HuH-7.5 (cell line): ENCODE measurements around the gene SIAH1.
"Not testable (repeated sequence)": the region's sequence is repeated elsewhere in the genome, so short reads cannot be mapped to it uniquely, and the experiment has no call there.

Source experiments
- DNase-seq: peaks from one replicate; pipeline ENCODE4 v3.0.0; 2011; ENCODE audit warnings: low spot score

The SIAH1 gene, protein sequence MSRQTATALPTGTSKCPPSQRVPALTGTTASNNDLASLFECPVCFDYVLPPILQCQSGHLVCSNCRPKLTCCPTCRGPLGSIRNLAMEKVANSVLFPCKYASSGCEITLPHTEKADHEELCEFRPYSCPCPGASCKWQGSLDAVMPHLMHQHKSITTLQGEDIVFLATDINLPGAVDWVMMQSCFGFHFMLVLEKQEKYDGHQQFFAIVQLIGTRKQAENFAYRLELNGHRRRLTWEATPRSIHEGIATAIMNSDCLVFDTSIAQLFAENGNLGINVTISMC

DNA sequence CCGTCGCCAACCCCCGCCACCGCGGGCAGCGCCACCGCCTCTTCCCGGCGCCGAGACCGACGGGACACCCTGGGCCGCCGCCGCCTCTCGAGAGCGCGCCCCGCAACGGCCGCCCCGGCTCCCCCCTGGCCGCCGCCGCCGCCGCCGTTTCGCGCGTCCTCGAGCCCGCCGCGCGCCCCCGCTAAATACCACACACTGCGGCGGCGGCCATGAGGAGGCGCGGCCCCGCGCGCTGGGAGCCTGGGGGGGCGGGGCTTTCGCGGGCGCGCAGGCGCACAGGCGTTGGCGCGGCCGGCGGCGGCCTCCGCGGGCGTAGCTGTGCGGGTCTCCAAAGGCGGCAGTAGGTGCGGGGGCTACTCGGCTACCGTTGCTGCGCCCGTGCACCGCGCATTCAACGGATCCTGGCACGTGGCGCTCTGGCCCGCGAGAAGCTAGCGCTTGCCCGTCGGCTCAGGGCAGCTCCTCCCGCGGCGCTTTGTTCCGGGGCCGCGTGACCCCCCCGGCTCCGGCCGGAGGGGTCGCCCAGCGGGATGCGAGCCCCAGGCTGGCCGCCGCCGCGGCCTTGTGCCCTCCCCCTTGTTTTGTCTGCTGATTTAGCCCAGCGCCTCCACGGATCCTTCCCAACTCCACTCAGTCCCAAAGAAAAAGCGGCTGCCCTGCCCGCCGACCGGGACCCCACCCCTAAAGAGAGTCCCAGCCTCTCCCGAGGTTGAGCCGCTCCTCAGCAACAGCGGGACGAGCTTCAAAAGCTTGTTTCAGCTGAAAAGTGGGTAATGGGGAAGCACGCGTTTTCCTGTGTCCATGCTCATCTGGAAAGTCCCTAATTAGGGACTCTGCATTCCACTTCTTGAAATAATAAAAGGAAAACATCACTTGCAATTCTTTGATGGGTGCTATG lies at the start of gene SIAH1:
TSS of gene SIAH1 (minus strand) at position 161 of the 898 bp plus-strand sequence. CDS start 22,985 bp downstream, outside the sequence.
- peak; percentile 85 for DNase-seq

DNA sequence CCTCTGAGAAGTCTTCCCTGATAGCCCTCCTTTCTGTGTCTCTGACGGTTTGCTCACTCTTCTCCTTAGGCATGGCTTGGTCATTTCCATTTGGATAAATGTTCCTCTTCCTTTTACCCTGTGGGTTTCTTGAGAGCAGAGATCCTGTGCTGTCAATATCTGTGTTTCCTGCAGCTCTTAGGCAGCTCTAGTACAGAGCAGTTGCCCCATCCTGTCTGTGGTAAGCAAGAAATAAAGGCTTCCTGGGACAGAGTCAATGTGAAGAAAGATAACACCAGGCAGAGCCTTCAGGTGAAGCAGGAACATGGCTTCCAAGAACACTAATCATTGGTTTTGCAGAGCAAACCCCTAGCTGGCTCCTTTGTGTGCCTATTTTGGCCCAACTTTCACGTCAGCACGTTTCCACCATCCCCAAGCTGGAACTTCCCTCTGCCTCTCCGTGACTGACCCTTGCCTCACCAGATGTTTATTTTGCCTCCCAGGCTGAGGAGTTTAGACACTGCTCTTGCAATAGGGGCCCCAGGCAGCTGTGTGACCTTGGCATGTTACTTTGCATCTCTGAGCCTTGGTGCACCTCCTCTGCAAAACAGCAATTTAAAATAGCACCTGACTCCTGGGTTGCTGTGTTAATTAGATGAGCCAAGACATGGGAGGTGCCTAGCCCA lies 49.6 kb upstream of the SIAH1 start:
- DNase-seq, result no peak

DNA sequence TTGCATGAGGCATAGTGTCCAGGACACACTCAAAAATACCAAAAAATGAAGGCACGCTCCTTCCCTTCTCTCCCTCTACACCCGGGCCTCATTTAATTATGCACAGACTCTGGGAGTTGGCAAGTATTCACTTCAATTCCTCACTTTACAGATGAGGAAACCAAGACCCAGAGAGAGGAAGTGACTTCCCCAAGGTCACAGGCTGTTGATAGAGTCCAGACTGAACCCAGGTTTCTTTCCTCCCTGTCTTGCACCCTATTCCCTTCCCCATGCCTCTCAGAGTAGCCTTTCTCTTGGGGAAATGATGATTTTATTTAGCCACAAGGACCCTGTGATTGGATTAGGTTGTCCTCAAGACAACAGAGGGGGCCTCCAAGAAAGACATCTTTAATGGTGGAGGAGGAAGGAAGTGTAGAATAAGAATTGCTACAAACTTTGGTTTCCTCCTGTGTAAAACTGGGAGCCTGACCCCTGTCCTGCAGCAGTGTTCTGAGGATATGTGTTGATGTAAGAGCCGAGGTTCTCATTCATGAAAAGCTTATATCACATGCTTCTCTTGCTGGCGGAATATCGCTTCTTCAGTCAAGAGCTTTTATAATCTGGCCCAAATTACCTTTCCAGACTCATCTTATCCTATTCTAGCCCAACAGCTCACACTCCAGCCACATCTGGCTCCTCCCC lies 48.8 kb upstream of the SIAH1 start:
- no peak for DNase-seq

DNA sequence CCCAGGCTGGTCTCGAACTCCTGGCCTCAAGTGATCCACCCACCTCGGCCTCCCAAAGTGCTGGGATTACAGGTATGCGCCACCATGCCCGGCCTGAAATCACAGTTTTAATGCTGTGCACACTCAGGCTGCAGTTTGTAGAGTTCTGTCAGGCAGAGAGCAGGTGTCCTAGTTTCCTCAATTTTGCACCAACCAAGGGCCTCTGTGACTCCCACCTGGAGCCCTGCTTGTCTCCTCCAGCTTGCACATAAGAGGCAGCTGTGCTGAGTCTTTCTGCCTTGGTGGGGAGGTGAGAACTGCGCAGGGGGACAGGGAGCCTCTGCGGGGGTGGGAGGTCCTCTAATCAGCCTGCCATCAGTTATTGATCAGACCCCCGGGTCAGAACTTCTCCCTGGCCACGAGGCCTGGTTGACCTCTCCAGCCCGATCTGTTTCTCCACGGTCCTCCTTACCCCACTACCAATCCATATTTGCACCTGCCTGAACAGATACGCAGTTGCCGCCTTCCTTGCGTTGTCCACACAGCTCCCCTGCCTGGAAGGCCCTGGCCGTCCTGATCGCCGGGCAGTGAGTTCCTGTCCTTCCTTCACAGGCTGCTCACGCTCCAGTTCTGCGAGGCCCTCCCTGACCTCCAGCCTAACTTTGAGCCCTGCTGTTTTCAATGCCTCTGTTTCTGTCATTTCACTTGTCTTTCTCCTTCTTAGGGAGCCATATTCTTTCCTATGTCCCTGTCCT lies 48.1 kb upstream of the SIAH1 start:
- DNase-seq, result no peak

DNA sequence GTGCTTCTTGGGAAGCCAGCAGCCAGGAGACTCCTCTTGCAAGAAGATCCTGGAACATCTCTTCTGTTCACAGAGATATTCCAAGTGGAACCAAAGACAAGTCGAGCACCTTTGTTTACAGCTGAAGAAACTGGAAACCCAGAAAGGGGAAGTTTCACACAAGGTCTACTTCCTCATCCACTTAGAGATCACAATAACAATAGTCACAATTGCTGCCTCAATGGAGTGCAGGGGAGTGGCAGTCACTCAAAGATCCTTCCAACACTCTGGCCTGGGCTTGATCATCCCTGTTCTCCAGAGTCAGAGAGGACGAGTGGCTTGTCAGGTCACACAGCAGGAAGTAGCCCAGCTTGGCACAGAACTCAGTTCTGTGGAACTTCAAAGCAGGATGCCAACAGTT lies 46.9 kb upstream of the SIAH1 start:
- no peak for DNase-seq

DNA sequence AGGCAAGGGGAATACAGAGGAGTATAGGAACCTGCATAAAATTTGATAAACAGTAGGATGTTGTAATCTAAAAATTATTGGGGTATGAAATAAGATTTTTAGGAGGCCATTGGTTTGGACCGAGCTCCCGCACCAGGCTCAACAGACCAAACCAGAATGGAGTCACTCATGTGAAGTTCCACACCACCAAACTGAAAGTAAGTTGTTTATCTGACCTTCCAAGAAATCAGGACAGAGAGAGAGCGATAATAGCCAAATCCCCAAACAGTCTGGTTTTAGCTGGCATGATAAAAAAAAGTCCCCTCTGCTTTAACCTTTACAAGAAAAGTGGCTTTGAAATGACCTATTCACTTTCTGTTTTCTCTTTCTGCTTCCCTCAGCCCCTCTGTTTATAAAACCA lies 45.7 kb upstream of the SIAH1 start:
- DNase-seq, result no peak

DNA sequence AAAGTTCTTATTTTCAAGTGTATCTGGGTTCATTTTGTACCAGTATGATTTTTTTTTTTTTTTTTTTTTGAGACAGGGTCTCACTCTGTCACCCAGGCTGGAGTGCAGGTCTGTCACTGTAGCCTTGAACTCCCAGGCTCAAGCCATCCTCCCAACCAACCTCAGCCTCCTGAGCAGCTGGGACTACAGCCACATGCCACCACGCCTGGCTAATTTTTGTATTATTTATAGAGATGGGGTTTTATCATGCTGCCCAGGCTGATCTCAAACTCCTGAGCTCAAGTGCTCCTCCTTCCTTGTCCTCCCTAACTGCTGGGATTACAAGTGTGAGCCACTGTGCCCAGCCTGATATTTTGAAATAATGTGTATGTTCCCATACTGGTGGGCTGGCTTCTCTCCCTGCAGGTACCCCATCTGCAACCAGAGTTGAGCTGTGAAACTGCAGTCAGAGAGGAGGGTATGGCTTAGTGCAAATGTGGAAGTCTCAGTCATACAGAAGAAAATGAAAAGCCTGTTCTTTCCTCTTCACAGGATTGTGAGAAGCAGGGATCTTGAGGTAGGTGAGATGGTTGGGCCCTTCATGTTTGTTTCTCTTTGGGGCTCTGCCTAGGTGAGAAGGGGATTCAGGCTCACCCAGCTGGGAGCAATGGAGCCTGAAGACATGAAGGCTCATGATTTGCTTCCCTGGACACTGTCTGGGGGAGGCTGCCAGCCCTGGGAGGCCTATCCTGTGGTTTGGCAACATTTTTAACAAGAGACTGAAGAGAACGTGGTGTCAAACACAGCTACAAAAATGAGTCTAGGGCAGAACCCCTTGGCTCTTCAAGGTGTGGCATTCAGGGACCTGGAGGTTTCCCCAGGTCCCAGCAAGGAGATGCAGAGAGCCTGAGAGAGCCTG lies 41.3 kb upstream of the SIAH1 start:
- DNase-seq, result no peak

DNA sequence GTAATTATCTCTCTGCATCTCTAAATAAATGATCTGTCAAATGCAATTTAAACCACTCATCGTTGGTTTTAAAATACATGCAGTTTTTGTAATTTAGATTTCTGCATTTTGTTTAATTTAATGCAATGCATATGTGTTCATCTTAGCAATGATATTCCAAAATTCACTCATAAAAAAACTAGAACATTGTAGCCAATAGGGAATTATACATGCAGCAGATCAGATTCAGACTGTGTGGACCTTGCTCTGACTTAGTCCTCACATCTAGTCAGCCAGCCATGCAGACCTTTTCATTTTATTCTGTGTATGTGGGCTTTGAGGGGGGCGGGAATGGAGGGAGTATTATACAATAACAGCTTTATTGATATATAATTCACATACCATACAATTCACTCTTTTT lies 37.3 kb upstream of the SIAH1 start:
- DNase-seq, result no peak

DNA sequence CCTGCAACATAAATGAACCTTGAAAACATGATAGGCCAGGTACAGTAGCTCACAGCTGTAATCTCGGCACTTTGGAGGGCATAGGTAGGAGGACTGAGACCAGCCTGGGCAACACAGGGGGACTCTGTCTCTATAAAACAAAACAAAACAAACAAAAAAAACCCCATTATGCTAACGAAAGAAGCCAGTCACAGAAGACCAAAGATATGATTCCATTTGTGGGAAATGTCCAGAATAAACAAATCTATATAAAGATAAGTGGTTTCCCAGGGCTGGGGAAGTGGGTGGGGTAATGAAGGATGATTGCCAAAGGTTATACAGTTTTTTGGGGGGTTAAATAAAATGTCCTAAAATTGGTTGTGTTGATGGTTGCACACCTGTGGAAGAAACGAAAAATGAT lies 36.5 kb upstream of the SIAH1 start:
- DNase-seq, result no peak

DNA sequence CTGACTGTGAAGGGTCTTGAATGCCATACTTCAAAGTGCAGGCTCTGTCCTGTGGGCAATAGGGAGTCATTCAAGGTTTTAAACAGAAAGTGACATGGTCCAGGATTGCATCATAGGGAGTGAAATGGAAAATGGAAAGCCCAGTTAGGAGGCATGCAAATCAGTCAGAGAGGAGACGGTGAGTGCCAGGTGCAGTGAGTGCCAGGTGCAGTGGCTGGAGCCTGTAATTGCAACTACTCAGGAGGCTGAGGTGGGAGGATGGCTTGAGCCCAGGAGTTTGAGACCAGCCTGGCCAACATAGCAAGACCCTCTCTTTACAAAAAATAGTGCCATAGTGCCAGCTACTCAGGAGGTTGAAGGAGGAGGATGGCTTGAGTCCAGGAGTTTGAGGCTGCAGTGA lies 35.2 kb upstream of the SIAH1 start:
- DNase-seq, result no peak

DNA sequence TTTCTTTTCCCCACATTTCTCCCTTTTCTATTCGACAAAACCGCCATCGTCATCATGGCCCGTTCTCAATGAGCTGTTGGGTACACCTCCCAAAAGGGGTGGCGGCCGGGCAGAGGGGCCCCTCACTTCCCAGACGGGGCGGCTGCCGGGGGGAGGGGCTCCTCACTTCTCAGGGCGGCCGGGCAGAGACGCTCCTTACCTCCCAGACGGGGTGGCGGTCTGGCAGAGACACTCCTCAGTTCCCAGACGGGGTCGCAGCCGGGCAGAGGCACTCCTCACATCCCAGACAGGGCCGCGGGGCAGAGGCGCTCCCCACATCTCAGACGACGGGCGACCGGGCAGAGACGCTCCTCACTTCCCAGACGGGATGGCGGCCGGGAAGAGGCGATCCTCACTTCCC lies 31.4 kb upstream of the SIAH1 start:
- not testable (repeated sequence) for DNase-seq

DNA sequence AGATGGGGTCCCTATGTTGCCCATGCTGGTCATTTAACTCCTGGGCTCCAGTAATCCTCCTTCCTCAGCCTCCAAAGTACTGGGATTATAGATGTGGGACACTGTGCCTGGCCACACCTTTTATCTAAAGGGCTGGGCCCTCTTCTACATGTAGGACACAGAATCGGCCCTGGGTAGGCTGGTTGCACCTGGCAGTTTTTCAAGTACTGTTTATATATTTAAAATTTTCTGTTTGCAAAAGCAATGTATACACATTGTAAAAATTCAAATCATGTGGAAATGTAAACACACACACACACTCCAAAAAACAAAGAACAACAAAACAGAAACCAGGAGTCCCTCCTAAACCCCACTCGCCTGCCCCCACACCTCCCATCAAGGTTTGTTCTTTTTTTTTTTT lies 28.1 kb upstream of the SIAH1 start:
- no peak for DNase-seq

DNA sequence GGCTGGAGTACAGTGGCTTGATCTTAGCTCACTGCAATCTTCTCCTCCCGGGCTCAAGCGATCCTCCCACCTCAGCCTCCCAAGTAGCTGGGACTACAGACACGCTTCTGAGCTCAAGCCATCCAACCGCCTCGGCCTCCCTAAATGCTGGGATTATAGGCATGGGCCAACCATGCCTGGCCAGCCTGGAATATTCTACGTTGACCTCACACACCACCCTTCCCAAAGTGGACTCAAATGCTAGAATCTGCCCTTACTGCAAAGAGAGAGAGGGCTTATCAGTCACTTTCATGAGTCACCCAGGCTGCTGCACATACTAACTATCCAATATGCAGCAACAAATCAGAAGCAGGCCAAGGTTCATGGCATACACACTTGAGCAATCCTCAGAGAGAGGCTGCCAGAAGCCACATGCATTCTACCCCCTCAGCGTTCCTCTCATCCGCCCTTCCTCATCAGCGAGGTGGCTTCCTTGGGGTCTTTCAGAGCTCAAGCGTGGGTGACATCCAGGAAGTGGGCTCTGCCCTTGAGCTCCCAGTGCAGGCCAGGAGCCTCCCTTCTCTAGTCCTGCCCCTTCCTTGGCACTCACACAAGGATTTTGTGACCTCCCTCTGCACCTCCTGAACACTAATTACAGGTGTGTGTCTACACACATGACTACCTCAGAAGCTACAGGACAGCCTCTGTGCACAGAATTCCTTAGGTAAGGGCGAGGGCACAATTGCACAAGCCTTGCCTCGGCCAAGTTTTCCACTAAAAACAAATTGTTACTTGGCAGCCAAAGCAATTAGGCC lies 24.8 kb upstream of the SIAH1 start:
- peak; percentile 48 for DNase-seq

DNA sequence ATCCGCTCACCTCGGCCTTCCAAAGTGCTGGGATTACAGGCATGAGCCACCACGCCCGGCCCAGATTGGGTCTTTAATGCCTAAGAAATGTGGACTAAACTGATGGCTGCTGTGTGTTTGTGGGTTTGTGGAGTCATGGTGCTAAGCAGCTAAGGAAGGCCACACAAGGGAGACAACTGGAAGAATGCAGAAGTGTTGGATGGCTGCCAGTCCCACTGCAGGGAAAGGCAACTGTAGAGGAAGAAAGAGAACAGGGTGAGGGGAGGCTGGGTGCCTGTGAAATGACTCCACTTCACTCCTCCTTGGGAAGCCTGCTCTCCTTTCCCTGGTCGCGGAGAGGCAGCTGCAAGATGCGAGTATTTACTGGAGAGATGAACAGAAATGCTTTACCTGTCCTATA lies 23.5 kb upstream of the SIAH1 start:
- no peak for DNase-seq

DNA sequence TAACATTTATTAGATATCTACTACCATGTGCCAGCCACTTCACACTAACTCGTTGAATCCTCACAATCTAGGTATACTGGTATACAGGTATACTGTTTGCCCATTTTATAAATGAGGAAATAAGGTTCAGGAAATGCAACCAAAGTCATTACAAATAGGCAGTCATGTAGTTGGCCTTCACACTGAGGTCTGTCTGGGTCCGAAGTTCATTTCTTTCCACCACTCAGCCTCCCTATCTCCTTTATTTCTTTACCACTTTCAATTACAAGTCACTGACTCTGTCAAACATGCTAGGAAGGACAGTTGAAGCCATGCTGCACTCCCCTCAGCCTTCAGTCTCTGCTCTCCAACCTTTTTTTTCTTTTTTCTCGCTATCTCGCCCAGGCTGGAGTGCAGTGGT lies 20.7 kb upstream of the SIAH1 start:
- no peak for DNase-seq

DNA sequence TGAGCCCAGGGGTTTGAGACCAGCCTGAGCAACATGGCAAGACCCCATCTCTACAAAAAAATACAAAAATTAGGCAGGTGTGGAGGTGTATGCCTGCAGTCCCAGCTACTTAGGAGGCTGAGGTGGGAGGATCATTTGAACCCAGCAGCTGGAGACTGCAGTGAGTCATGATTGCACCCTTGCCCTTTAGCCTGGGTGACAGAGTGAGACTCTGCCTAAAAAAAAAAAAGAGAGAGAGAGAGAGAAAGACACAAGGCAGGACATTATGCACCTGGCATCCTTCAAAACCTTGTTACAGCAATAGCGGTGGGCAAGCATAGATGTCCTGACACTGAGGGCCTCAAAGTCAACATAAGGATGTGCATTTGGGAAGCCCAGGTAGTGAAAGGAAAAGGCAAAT lies 19.9 kb upstream of the SIAH1 start:
- no peak for DNase-seq

DNA sequence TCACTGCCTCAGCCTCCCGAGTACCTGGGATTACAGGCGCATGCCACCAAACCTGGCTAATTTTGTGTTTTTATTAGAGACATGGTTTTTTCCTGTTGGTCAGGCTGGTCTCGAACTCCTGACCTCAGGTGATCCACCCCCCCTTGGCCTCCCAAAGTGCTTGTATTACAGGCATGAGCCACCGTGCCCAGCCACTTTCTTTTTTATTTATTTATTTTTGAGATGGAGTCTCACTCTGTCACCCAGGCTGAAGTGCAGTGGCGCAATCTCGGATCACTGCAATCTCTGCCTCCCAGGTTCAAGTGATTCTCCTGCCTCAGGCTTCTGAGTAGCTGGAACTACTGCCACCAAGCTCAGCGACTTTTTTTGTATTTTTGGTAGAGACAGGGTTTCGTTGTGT lies 17.3 kb upstream of the SIAH1 start:
- not testable (repeated sequence) for DNase-seq

DNA sequence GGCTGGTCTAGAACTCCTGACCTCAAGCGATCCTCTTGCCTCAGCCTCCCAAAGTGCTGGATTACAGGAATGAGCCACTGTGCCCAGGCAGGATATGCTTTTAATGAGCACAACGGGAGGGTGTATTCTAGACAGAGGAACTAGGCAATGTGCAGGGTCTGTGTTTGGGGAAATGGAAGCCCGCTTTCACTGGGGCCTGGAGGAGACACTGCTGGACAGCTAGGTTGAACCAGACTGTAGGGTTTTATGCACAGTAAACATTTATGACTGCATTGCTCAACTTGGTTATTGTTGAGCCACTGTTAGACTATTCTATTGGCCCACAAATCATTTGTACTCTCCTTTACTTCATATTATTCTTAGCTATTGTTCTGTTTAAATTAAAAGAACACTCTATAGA lies 10.2 kb upstream of the SIAH1 start:
- DNase-seq, result no peak

DNA sequence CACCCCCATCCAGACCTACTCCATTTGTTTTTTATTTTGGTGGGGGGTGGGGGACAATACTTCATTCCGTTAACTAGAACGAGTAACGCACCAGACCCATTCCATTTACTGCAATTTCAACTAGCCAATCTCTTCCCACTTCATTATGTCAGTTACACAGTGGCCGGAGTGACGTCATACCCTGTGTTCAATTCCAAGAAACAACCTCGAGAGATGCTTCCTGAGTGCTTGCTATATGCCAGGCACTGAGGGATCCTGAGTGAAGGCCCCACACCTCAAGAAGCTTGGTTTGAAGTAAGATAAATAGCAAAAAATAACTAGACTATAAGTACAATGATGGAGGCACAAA lies 9.1 kb upstream of the SIAH1 start:
- DNase-seq, result no peak
